Erythroblast (primary cell): ENCODE data around the gene CDYL.
A peak's percentile ranks its signal among the peaks of the same experiment; 100 is the strongest.

Experiments
- DNase-seq, 2 experiments: peaks; one replicate each; lab custom pipeline; 2025; lab: John Stamatoyannopoulos, UW
- GATA1 ChIP-seq: IDR thresholded peaks from 2 replicates; pipeline ENCODE4 v1.6.1; 2011; ENCODE audit warnings: low read depth, mild to moderate bottlenecking, control low read depth, low read length, moderate library complexity
- POLR2A ChIP-seq: IDR thresholded peaks from 2 replicates; pipeline ENCODE4 v1.6.1; 2011; ENCODE audit warnings: mild to moderate bottlenecking, low read length

CDYL gene

DNA sequence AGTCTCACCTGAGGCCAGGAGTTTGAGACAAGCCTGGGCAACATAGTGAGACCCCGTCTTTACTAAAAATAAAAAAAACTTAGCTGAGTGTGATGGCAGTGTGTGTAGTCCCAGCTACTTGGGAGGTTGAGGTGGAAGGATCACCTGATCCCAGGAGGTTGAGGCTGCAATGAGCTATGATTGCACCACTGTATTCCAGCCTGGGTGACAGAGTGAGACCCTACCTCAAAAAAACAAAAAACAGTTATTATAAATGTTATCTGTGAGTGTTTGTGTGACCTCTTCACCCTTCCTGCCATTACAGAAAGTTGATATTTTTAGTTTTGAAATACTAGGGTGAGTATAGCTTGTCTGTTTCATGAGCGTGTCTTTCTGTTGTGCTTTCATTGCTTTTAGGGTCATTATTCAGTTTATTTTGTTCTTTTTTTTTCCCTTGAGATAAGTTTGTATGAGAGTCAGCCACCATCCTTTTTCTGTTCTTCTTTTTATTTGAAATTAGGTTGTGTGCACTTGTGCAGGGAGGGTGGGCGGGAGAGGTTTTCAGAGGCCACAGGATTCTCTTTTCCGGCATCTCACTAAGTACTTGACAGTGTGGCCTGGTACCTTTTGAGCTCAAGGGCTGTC is 26.2 kb downstream of the CDYL start:
- TF ChIP-seq POLR2A (no peak), GATA1 (no peak)
- no peak for DNase-seq

DNA sequence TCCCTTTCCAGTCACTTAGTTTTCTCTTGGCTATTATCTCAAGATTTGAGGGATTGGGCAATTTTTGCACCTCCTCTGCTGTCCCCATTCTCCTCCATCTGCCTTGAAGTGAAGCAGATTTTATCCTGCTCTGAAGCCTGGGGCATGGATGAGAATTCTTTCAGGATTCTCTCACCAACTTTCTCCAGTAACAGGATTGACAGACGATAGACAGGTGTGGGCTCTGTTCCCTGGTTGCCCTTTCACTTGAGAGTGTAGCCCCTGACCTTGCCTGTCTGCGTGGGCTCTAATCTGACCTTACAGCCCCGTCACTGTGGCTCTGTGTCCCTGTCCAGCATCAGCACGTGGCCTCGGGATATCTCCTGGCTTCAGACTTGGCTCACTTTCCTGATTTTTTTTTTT is 27.1 kb downstream of the CDYL start:
- no peak for TF ChIP-seq POLR2A
- TF ChIP-seq GATA1: no peak
- no peak for DNase-seq

DNA sequence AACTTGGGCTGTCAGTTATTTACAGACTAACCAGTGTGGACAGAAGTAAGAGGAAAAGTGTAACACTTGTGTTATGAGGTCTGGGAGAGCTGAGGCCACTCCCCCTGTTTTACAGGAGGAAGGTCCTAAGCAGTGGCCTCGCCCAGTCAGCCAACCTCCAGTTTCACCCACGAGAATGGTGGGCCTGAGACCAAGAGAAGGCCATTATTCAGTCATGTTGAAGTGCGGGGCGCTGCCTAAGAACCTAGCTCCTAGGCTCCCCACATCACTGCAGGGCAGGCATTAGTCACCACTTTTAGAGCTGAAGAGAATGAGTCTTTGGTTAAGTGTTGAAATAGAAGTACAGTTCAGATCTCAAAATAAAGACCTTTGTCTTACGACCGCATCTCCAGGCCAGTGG is 27.9 kb downstream of the CDYL start:
- TF ChIP-seq GATA1: no peak
- TF ChIP-seq POLR2A: no peak
- DNase-seq: peak; percentile 27 to 38

GRCh38 chr6:4805553-4806336 is 29.5 kb downstream of the CDYL start:
- peak; percentile 34 to 62 for DNase-seq
- TF ChIP-seq GATA1 (no peak), POLR2A (no peak)

GRCh38 chr6:4806337-4806725 is 30.1 kb downstream of the CDYL start:
- TF ChIP-seq GATA1: no peak
- TF ChIP-seq POLR2A: no peak
- no peak for DNase-seq

GRCh38 chr6:4806791-4807190 is 30.6 kb downstream of the CDYL start:
- no peak for TF ChIP-seq POLR2A
- TF ChIP-seq GATA1: no peak
- DNase-seq: no peak

DNA sequence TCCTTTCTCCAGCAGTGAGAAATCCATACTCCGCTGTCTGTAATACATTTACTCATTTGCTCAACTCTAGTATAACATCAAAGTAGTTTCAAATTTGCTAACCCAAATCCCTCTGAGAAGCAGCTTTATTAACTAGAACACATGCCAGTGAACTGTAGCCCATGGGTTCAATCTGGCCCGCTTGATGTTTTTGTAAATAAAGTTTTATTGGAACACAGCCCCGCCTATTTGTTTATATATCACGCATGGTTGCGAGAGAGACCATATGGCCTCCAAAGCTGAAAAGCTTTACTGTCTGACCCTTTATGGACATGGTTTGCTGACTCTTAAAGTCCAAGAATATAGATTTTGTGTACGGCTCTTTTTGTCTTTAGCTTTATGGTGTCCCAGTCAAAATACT is 32.2 kb downstream of the CDYL start:
- TF ChIP-seq GATA1 (no peak), POLR2A (no peak)
- DNase-seq: no peak

GRCh38 chr6:4809999-4810918 is 34.1 kb downstream of the CDYL start:
- peak in 1 of 2 experiments; percentile 51 for DNase-seq
- TF ChIP-seq POLR2A: no peak
- TF ChIP-seq GATA1: no peak

DNA sequence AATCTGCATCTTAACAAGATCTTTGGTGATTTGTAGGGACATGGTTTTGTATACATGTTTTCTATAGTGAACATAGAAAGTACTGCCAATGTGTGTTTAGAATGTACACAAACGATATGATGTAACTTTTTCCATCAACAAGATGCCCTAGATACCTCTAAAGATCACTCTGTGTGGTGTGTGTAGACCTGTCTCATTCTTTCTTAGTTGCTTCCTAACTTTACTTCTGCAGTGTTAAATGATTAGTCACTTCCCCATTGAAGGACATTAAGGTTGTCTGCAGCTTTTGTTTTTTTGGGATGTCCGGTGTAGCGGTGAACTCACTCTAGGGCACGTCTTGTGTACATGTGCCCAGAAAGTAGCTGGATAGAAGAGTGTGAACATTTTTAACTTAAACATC is 35.9 kb downstream of the CDYL start:
- no peak for TF ChIP-seq GATA1
- TF ChIP-seq POLR2A: no peak
- no peak for DNase-seq

GRCh38 chr6:4813055-4813454 is 36.9 kb downstream of the CDYL start:
- no peak for DNase-seq
- no peak for TF ChIP-seq GATA1
- no peak for TF ChIP-seq POLR2A

- TF ChIP-seq GATA1: no peak
- TF ChIP-seq POLR2A: no peak
- peak in 1 of 2 experiments; percentile 23 for DNase-seq
Measured at GRCh38 chr6:4814212-4814611, 38.0 kb downstream of the CDYL start.

DNA sequence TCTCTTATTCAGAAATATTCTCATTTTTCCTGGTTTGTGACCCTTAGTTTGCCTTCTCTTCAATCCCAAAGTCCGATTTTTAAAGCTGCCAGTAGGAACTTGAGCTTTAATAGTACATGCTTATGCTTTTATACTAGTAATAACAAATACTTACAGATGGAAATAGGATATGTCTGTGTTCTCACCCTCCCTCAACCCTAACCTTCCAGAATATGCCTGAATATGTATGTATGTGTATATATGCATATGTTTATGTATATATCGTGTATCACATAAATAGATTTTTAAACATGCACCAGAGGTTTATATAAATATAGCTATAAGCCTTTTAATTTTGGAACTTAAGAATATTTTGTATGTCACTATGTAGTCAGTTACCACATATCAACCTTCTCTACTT is 38.8 kb downstream of the CDYL start:
- TF ChIP-seq GATA1 (no peak), POLR2A (no peak)
- no peak for DNase-seq

DNA sequence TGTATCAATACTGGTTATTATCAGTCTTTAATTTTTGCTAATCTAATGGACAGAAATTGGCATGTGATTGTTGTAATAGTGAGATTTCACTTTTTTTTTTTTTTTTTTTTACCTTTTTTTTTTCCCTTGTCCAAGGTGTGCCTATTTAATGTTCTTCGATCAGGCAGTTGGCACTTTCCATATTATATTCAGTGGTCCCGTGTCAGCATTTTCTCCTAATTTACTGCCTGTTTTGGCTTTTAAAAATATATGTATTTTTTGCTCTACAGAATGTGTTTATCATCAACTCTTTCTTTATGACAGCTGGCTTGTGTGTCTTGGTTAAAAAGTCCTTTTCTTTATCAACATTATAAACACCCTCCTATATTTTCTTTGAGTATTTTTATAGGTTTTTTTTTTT is 39.4 kb downstream of the CDYL start:
- TF ChIP-seq POLR2A (no peak), GATA1 (no peak)
- DNase-seq: no peak

GRCh38 chr6:4816904-4817303 is 40.7 kb downstream of the CDYL start:
- DNase-seq: no peak
- no peak for TF ChIP-seq POLR2A
- no peak for TF ChIP-seq GATA1
